Measurements from ENCODE around the gene RARG.

The RARG gene

GRCh38 chr12:53208877-53209463, 23.0 kb downstream of the RARG start:
- Histone ChIP-seq H3K9ac (no peak overlapping the region), H3K4me3 (ENCODE audit: low read depth, low read length) (no peak overlapping the region), H3K27ac (no peak overlapping the region)

GRCh38 chr12:53208435-53208834, 23.6 kb downstream of the RARG start:
- H3K9ac ChIP-seq, result no peak overlapping the region
- no peak overlapping the region for H3K4me2 ChIP-seq (ENCODE audit: low read length)
- H3K27me3 ChIP-seq (ENCODE audit: control insufficient read depth, insufficient read depth, low read length), result no peaks in the 10 kb centered on the region
- H3K4me1 ChIP-seq, result no peaks in the 10 kb centered on the region
- no peak overlapping the region for H2AFZ ChIP-seq
- no peak for TF ChIP-seq CTCF (IDR thresholded peaks at IDR 0.05)
- no peak overlapping the region for H3K4me3 ChIP-seq (ENCODE audit: low read depth, low read length)
- no peaks in the 10 kb centered on the region for H3K79me2 ChIP-seq
- H3K9me3 ChIP-seq (ENCODE audit: control insufficient read depth, low read length), result no peaks in the 10 kb centered on the region
- H3K36me3 ChIP-seq (ENCODE audit: control insufficient read depth, insufficient read depth, low read length), result no peaks in the 10 kb centered on the region
- H3K27ac ChIP-seq, result no peak overlapping the region

More at GRCh38 chr12:53208877-53209463, 23.0 kb downstream of the RARG start:
- Histone ChIP-seq H3K9me3 (ENCODE audit: control insufficient read depth, low read length) (no peaks in the 10 kb centered on the region), H3K27me3 (ENCODE audit: control insufficient read depth, insufficient read depth, low read length) (no peaks in the 10 kb centered on the region), H3K4me2 (ENCODE audit: low read length) (no peak overlapping the region), H2AFZ (no peak overlapping the region), H3K4me1 (no peaks in the 10 kb centered on the region), H3K36me3 (ENCODE audit: control insufficient read depth, insufficient read depth, low read length) (no peaks in the 10 kb centered on the region), H3K79me2 (no peaks in the 10 kb centered on the region)
- no peak for TF ChIP-seq CTCF (IDR thresholded peaks at IDR 0.05)

- Histone ChIP-seq H2AFZ (no peak within 1 kb of the TSS), H3K4me1 (no peaks in the 10 kb centered on the region)
Measured at GRCh38 chr12:53207042-53207441, 25.0 kb downstream of the RARG start, which contains the start of gene ITGB7. TSS of gene ITGB7 (minus strand) at chr12:53207251. CDS start at chr12:53200443, 6,808 bp downstream.

GRCh38 chr12:53205747-53206419, 26.1 kb downstream of the RARG start:
- H3K79me2 ChIP-seq, result no peaks in the 10 kb centered on the region
- H3K4me1 ChIP-seq, result no peaks in the 10 kb centered on the region
- H3K36me3 ChIP-seq (ENCODE audit: control insufficient read depth, insufficient read depth, low read length), result no peaks in the 10 kb centered on the region
- H3K4me2 ChIP-seq (ENCODE audit: low read length), result no peak overlapping the region
- no peak overlapping the region for H3K27ac ChIP-seq
- H3K27me3 ChIP-seq (ENCODE audit: control insufficient read depth, insufficient read depth, low read length), result no peaks in the 10 kb centered on the region
- no peak overlapping the region for H3K4me3 ChIP-seq (ENCODE audit: low read depth, low read length)
- TF ChIP-seq CTCF (IDR thresholded peaks at IDR 0.05), result no peak
- no peak overlapping the region for H2AFZ ChIP-seq
- no peak overlapping the region for H3K9ac ChIP-seq
- H3K9me3 ChIP-seq (ENCODE audit: control insufficient read depth, low read length), result no peaks in the 10 kb centered on the region

More at GRCh38 chr12:53207042-53207441, 25.0 kb downstream of the RARG start, which contains the start of gene ITGB7:
- no peaks in the 10 kb centered on the region for H3K79me2 ChIP-seq
- H3K4me2 ChIP-seq (ENCODE audit: low read length), result no peak within 1 kb of the TSS
- H3K4me3 ChIP-seq (ENCODE audit: low read depth, low read length), result no peak within 1 kb of the TSS
- TF ChIP-seq CTCF (IDR thresholded peaks at IDR 0.05), result no peak
- H3K27ac ChIP-seq, result no peak within 1 kb of the TSS
- H3K9me3 ChIP-seq (ENCODE audit: control insufficient read depth, low read length), result no peaks in the 10 kb centered on the region
- no peaks in the 10 kb centered on the region for H3K36me3 ChIP-seq (ENCODE audit: control insufficient read depth, insufficient read depth, low read length)
- no peak within 1 kb of the TSS for H3K9ac ChIP-seq
- no peaks in the 10 kb centered on the region for H3K27me3 ChIP-seq (ENCODE audit: control insufficient read depth, insufficient read depth, low read length)

Data from parathyroid adenoma (tissue), 2 donors.